GM12801 (cell line): ENCODE measurements around the gene NAPB.

Experiments used
- TF ChIP-seq, protein P1 (sequence below): IDR thresholded peaks from one replicate; pipeline ENCODE4 v1.5.1; 2011; ENCODE audit warnings: control low read depth; ENCODE audit not compliant: insufficient read length; ENCODE audit errors: extremely low read depth

Gene NAPB

DNA sequence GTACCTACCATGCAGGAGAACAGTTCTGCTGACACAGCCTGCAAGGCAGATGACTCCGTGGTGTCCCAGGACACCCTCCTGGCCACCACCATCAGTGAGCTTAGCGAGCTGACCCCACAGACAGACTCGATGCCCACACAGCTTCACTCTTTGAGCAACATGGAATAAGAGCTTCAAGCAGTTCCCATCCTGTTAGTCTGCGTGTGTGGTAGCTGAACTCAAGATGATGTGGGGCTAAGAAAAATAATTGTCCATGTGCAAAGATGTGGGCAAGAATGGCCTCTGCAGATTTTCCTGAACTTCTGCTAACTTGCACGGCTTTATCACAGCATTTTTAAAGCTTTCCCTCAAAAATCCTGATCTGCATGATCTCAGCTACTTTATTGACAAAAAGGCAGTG lies 51.0 kb downstream of the NAPB start:
- TF ChIP-seq, protein P1, sequence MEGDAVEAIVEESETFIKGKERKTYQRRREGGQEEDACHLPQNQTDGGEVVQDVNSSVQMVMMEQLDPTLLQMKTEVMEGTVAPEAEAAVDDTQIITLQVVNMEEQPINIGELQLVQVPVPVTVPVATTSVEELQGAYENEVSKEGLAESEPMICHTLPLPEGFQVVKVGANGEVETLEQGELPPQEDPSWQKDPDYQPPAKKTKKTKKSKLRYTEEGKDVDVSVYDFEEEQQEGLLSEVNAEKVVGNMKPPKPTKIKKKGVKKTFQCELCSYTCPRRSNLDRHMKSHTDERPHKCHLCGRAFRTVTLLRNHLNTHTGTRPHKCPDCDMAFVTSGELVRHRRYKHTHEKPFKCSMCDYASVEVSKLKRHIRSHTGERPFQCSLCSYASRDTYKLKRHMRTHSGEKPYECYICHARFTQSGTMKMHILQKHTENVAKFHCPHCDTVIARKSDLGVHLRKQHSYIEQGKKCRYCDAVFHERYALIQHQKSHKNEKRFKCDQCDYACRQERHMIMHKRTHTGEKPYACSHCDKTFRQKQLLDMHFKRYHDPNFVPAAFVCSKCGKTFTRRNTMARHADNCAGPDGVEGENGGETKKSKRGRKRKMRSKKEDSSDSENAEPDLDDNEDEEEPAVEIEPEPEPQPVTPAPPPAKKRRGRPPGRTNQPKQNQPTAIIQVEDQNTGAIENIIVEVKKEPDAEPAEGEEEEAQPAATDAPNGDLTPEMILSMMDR = no peak

DNA sequence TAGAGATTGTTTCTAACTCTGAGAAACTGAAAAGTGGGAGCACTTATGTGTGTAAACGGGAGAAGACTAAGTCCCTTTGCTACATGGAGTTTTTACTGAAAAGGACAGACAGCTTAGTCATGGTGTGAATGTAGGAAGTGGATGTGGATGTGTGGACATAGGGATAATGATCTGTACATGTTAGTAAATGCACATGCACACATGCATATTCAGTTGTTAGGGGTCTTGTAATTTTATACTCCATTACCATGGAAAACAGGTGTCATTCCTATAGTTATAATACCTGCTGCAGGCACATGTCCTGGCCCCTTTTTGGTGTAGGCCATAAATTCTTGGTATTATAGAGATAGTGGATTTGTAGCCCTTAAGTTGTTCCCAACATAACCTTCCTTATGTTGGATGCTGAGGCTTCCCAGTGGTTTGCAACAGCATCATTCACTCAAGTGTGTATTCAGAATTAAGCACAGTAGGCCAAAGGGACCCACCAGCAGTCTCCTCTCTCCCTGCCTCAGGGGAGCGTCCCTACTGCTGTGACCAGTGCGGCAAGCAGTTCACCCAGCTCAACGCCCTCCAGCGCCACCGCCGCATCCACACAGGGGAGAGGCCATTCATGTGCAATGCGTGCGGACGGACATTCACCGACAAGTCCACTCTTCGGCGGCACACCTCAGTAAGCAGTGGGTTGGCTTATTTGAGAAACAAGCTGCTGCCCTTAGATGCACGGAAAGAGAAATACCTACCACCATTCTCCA lies 52.0 kb downstream of the NAPB start:
- TF ChIP-seq, protein P1 = no peak

DNA sequence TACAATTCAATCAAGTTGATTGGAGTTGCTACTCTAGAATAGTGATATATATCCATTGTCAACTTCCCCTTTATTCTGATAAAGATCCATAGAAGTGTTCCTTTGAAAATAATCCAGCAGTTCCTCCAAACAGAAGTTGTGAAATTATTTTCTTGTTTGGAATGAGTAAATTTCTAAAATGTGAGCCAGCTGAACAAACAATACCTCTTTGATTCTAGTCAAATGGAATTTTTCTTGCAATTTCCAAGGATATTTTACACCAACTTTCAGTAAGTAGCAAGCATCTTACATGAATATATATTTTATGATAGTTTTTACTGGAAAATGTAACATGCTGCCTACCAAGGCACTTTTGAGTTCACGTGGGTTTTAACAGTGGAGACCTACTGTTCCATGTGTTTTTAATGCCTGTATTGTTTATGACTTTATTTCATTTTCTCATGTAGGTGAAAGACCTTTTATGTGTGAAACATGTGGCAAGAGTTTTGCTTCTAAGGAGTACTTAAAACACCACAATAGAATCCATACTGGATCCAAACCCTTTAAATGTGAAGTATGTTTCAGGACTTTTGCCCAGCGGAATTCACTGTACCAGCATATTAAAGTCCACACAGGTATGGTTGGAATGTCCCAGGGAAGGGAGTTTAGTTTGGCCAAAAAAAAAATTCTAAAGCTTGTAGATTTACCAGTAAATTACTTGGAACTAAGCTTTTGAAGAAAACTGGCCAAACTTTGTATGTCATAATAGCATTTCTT lies 52.8 kb downstream of the NAPB start:
- TF ChIP-seq, protein P1 = no peak

DNA sequence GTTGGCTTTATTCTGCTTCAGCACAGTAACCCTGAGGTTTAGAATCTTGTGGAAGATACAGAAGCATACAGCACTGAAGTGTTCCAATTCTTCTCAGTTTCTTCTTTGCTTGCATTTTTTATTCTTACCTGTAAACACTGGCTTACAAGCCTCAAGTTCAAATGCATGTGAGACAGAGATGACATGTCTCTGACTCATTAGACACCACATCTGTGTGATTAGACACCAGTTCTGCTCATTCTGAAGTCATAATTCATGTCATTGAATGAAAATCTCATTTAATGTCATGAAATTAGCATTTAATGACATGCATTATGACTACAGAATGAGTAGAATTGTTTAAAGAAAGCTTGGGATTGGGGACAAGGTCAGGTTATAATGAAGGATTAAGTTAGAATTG lies 53.5 kb downstream of the NAPB start:
- TF ChIP-seq, protein P1 = no peak

DNA sequence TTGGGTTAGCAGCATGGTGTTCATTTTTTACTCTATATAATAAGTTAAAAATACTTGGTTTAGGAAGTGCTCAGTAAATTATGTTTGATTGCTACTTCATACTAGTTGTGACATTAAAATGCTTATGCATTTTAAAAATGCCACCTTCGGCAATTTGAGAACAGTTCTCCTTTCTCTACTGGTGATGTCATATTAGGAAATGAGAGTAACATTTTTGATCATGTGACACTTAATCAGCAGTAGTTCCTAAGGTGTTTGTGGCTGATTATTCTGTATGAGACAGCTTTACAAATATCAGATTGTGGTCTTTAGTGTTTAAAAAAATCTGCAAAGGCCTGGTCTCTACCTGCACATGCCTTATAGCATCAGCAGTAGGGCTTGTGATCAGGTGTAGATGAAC lies 54.9 kb downstream of the NAPB start:
- TF ChIP-seq, protein P1 = no peak

DNA sequence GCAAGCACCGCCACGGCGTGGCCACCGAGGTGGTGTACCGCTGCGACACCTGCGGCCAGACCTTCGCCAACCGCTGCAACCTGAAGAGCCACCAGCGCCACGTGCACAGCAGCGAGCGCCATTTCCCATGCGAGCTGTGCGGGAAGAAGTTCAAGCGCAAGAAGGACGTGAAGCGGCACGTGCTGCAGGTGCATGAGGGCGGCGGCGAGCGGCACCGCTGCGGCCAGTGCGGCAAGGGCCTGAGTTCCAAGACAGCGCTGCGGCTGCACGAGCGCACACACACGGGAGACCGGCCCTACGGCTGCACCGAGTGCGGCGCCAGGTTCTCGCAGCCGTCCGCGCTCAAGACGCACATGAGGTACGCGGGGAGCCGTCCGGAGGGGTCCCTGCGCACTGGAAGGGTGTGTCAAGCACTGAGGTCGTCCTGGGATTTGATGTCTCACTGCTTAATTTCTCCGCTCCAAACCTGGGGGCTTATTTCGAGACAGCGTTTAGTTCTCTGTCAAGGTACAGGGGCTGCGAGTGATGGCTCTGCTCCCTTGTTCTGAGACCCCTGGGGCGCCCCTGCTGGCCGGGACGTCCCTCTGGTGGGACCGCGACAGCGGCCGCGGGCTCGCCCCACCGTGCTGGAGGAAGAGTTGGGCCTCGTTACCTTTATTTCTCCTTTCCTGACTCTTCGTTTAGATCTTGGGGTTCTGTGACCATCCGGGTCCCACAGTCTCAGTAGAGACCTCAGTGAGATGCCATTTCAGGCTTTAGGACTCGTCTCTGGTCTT lies 55.7 kb downstream of the NAPB start:
- TF ChIP-seq, protein P1 = no peak

DNA sequence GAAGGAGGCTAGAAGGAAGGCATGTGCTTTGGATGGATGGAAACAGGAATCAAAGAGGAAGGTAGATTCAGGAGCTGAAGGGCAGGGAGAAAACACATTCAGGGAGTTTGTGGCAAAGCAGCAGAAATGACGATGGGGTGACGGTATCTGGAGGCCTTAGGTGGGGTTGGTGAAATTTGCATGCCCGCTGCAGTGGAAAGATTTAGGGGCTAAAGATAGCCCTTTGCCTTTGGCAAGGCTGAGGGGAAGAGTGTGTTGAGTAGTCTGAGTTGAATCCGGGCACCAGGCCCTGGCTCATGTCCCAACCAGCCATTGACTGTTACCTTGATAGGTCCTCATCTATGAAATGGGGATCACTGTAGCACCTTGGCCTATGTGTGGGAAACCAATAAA lies 58.0 kb downstream of the NAPB start:
- TF ChIP-seq, protein P1 = no peak
